Epithelial cell of esophagus (primary cell): Measurements from ENCODE around the gene CMPK2.

Experiments used
- DNase-seq: peaks from one replicate; pipeline ENCODE4 v3.0.0; 2010; ENCODE audit warnings: low read depth
- H3K4me3 ChIP-seq: 2 replicates; pipeline ENCODE4 v1.5.1; 2011; ENCODE audit warnings: mild to moderate bottlenecking, low read length, control low read depth
- CTCF ChIP-seq: IDR thresholded peaks from 2 replicates; pipeline ENCODE4 v1.5.1; 2011; ENCODE audit warnings: low read depth, mild to moderate bottlenecking, low read length, control low read depth, inconsistent platforms; ENCODE audit not compliant: insufficient read depth; ENCODE audit errors: missing control alignments

The CMPK2 gene

GRCh38 chr2:6881046-6881445 lies 15.3 kb upstream of the CMPK2 start:
- TF ChIP-seq CTCF = no peak
- no peak for DNase-seq
- H3K4me3 ChIP-seq = no peak overlapping the region

GRCh38 chr2:6880200-6880733 lies 14.6 kb upstream of the CMPK2 start:
- no peak for TF ChIP-seq CTCF
- DNase-seq = no peak
- H3K4me3 ChIP-seq = no peak overlapping the region

GRCh38 chr2:6879011-6879410 lies 13.3 kb upstream of the CMPK2 start:
- TF ChIP-seq CTCF = no peak
- DNase-seq = no peak
- H3K4me3 ChIP-seq = no peak overlapping the region

- no peak overlapping the region for H3K4me3 ChIP-seq
- DNase-seq = no peak
- TF ChIP-seq CTCF = no peak
Measured at GRCh38 chr2:6878549-6878948, 12.8 kb upstream of the CMPK2 start.

GRCh38 chr2:6877402-6878304 lies 11.9 kb upstream of the CMPK2 start, which contains the start of gene RSAD2:
Gene RSAD2 (plus strand): TSS chr2:6877777. CDS start chr2:6877801, 24 bp downstream.
- TF ChIP-seq CTCF = no peak
- peak; percentile 50 for DNase-seq

GRCh38 chr2:6876309-6876708 lies 10.6 kb upstream of the CMPK2 start:
- H3K4me3 ChIP-seq = no peak overlapping the region
- no peak for DNase-seq
- no peak for TF ChIP-seq CTCF

More at GRCh38 chr2:6877402-6878304, 11.9 kb upstream of the CMPK2 start, which contains the start of gene RSAD2:
- peak within 1 kb of the TSS; percentile 19 for H3K4me3 ChIP-seq

GRCh38 chr2:6874032-6874431 lies 8.3 kb upstream of the CMPK2 start:
- no peak for DNase-seq
- H3K4me3 ChIP-seq = no peak overlapping the region
- no peak for TF ChIP-seq CTCF
